Mucosa of descending colon (tissue), 3 donors: ENCODE data around the gene SCN5A. TPM values are rescaled to one million over a fixed set of nuclear protein-coding genes. Genes with fewer than 3 reads are reported as not detected.
A peak's percentile ranks its signal among the peaks of the same experiment; 100 is the strongest.

Experiments used
- ATAC-seq: fragments of 200-7000 bp; cut with Tn5 transposase; one replicate; pipeline ENCODE4 v1.9.1; 2020; ENCODE audit warnings: mild to moderate bottlenecking, moderate library complexity
- DNase-seq, 3 donors: peaks; one replicate each; pipeline ENCODE4 v3.0.0-alpha.2; 2020
- H3K36me3 ChIP-seq: fragments of 200-600 bp; one replicate; pipeline ENCODE4 v1.8.0; 2021; ENCODE audit warnings: low read depth, mild to moderate bottlenecking
- H3K4me1 ChIP-seq: fragments of 200-600 bp; one replicate; pipeline ENCODE4 v1.8.0; 2021; ENCODE audit warnings: low read depth, mild to moderate bottlenecking
- H3K4me3 ChIP-seq: fragments of 200-600 bp; one replicate; pipeline ENCODE4 v1.8.0; 2021; ENCODE audit warnings: mild to moderate bottlenecking
- H3K9me3 ChIP-seq: fragments of 200-600 bp; one replicate; pipeline ENCODE4 v1.8.0; 2021; ENCODE audit warnings: mild to moderate bottlenecking
- CTCF ChIP-seq: fragments of 200-600 bp; IDR thresholded peaks from one replicate; pipeline ENCODE4 v1.8.0; 2022; ENCODE audit warnings: antibody characterized with exemption, mild to moderate bottlenecking
- intact Hi-C, 2 donors: fragments of 100-400 bp; cut with DNase I in 1 of 2; cut with micrococcal nuclease in 1 of 2; formaldehyde crosslinking; loops; one replicate each; pipeline versions ENCODE4 v1.11.0 to v1.11.1; 2022; cut with DNase I, micrococcal nuclease
- total RNA-seq, 3 donors: library from RNA; stranded (reverse); fragmentation: NEBNext Ultra II Directional in 2 of 3; extraction: Animal tissue kit (Norgen Biotek cat#: 25700) in 2 of 3; gene quantifications; one replicate each; pipeline versions ENCODE4 v1.2.1 to v1.2.4, GENCODE V29; 2021 to 2023
- donor health status: DM: no; HTN: no; CAD: no; lungs with moderate emphysema.
- donor health status: DM: no; HTN: no; CAD: no.
- donor health status: DM: no; HTN: yes; CAD: no.

SCN5A gene
- total RNA-seq, 3 donors from 2014 or later = 0.31 to 1.3 (median 0.32) TPM

GRCh38 chr3:38534180-38534579 is 115.3 kb downstream of the SCN5A start:
- no peak for DNase-seq
- ATAC-seq = no peak
- intact Hi-C loops = no loop called here
- H3K36me3 ChIP-seq = no peaks in the 10 kb centered on the region
- H3K4me3 ChIP-seq = no peak overlapping the region
- no peak for TF ChIP-seq CTCF
- no peaks in the 10 kb centered on the region for H3K9me3 ChIP-seq
- no peaks in the 10 kb centered on the region for H3K4me1 ChIP-seq

- intact Hi-C loops = no loop called here
- Histone ChIP-seq H3K4me1 (no peaks in the 10 kb centered on the region), H3K36me3 (no peaks in the 10 kb centered on the region), H3K9me3 (no peaks in the 10 kb centered on the region), H3K4me3 (no peak overlapping the region)
- ATAC-seq (peak; percentile 21), DNase-seq (no peak)
- TF ChIP-seq CTCF = no peak
These were observed 116.1 kb downstream of the SCN5A start for GRCh38 chr3:38533285-38533976.

- no peak for DNase-seq
- H3K4me1 ChIP-seq = no peaks in the 10 kb centered on the region
- H3K9me3 ChIP-seq = no peaks in the 10 kb centered on the region
- no peaks in the 10 kb centered on the region for H3K36me3 ChIP-seq
- ATAC-seq = no peak
- TF ChIP-seq CTCF = no peak
- intact Hi-C loops = no loop called here
- no peak overlapping the region for H3K4me3 ChIP-seq
These were observed 117.0 kb downstream of the SCN5A start for GRCh38 chr3:38532529-38532928.

- no peak for TF ChIP-seq CTCF
- H3K36me3 ChIP-seq = no peaks in the 10 kb centered on the region
- no peaks in the 10 kb centered on the region for H3K4me1 ChIP-seq
- DNase-seq (no peak), ATAC-seq (no peak)
- H3K4me3 ChIP-seq = no peak overlapping the region
- intact Hi-C loops = loop anchor here in 1 of 2 donors (10.0 kb wide), 1 partner anchor 126 kb away; no protein-coding TSS in a partner anchor
- H3K9me3 ChIP-seq = no peaks in the 10 kb centered on the region
These were observed 121.0 kb downstream of the SCN5A start for GRCh38 chr3:38528457-38528856.

GRCh38 chr3:38526792-38527191 is 122.7 kb downstream of the SCN5A start:
- no peak for TF ChIP-seq CTCF

More at GRCh38 chr3:38526792-38527191, 122.7 kb downstream of the SCN5A start:
- no peaks in the 10 kb centered on the region for H3K9me3 ChIP-seq
- no peaks in the 10 kb centered on the region for H3K4me1 ChIP-seq
- DNase-seq (peak in 1 of 3 donors; percentile 46), ATAC-seq (no peak)
- intact Hi-C loops = loop anchor here in 1 of 2 donors (10.0 kb wide), 1 partner anchor 128 kb away; no protein-coding TSS in a partner anchor
- no peak overlapping the region for H3K4me3 ChIP-seq
- H3K36me3 ChIP-seq = no peaks in the 10 kb centered on the region
